Lung (tissue), 12 donors: Measurements from ENCODE around the gene NPBWR2. TPM values are rescaled to one million over a fixed set of nuclear protein-coding genes. Genes with fewer than 3 reads are reported as not detected.
A peak's percentile ranks its signal among the peaks of the same experiment; 100 is the strongest.

Source experiments
- ATAC-seq: fragments of 200-7000 bp; cut with Tn5 transposase; one replicate; pipeline ENCODE4 v1.9.1; 2020; ENCODE audit warnings: moderate number of reproducible peaks; ENCODE audit not compliant: insufficient read depth, low FRiP score
- DNase-seq, 3 donors: peaks; one replicate each; pipeline ENCODE4 v3.0.0-alpha.2; 2013 to 2017
- H3K27ac ChIP-seq, 2 donors: one replicate each; pipeline ENCODE4 v1.5.1; 2013; ENCODE audit warnings: mild to moderate bottlenecking in 2 of 2, moderate library complexity in 2 of 2, control low read depth in 1 of 2, inconsistent platforms in 1 of 2, low read depth in 1 of 2, low read length in 1 of 2
- H3K27me3 ChIP-seq, 3 donors: one replicate each; pipeline ENCODE4 v1.5.1; 2013; ENCODE audit warnings: low read length in 2 of 3; ENCODE audit not compliant: control insufficient read depth in 3 of 3, insufficient read depth in 3 of 3
- H3K36me3 ChIP-seq, 4 donors: one replicate each; pipeline ENCODE4 v1.5.1; 2013; ENCODE audit warnings: low read length in 4 of 4, mild to moderate bottlenecking in 1 of 4, moderate library complexity in 1 of 4; ENCODE audit not compliant: control insufficient read depth in 4 of 4, insufficient read depth in 4 of 4
- H3K4me1 ChIP-seq, 5 donors: one replicate each; pipeline ENCODE4 v1.5.1; 2013; ENCODE audit warnings: low read length in 5 of 5, mild to moderate bottlenecking in 2 of 5, moderate library complexity in 1 of 5; ENCODE audit not compliant: control insufficient read depth in 5 of 5, insufficient read depth in 5 of 5
- H3K4me3 ChIP-seq: one replicate; pipeline ENCODE4 v1.5.1; 2013; ENCODE audit warnings: mild to moderate bottlenecking, control low read depth, moderate library complexity
- H3K9ac ChIP-seq, 2 donors: one replicate each; pipeline ENCODE4 v1.5.1; 2013; ENCODE audit warnings: low read length in 2 of 2, control low read depth in 1 of 2; ENCODE audit not compliant: insufficient read depth in 1 of 2
- H3K9me3 ChIP-seq, 4 donors: one replicate each; pipeline ENCODE4 v1.5.1; 2013; ENCODE audit warnings: low read length in 3 of 4, mild to moderate bottlenecking in 1 of 4, moderate library complexity in 1 of 4; ENCODE audit not compliant: control insufficient read depth in 4 of 4, insufficient read depth in 3 of 4
- CTCF ChIP-seq: IDR thresholded peaks from 2 replicates; pipeline ENCODE4 v1.5.1; 2012; ENCODE audit warnings: mild to moderate bottlenecking; ENCODE audit errors: control extremely low read depth, extremely low read depth
- WGBS, 2 donors: extraction: QIAGEN DNeasy Blood & Tissue Kit; methylation state at CpG; one replicate each; pipeline ENCODE4 v1.1.7; 2013; 5-methylcytosine and 5-hydroxymethylcytosine counted together
- polyA plus RNA-seq, 2 donors: library from polyadenylated mRNA; stranded (reverse); fragments of 200-250 nt; gene quantifications; one replicate each; pipeline ENCODE4 v1.2.1, GENCODE V29; 2013
- total RNA-seq, 2 donors: library from RNA; depleted of rRNA in 1 of 2; stranded (reverse); fragments of >200 nt in 1 of 2; gene quantifications; one replicate each; pipeline ENCODE4 v1.2.1, GENCODE V29; 2014 to 2021
- donor health status: control.
- donor health status: control.
- donor health status: Bipolar disorder and iron deficiency.
- donor health status: healthy.
- donor health status: DM: yes; HTN: yes; CAD: no.

NPBWR2 gene
- total and polyA plus RNA-seq, 4 donors, result not detected

- peaks cover 0 to 43% (median 18%) of the 10 kb centered on the region in 5 donors for H3K4me1 ChIP-seq
- H3K27ac ChIP-seq, result peak overlapping the region; percentile 22 to 59
- no peak for TF ChIP-seq CTCF
- no peak for ATAC-seq
- H3K9ac ChIP-seq, result peak overlapping the region in 1 of 2 donors; percentile 63
- WGBS, 2 donors, result 3 to 12% methylated on average over 4 of the region's 4 CpGs
- H3K36me3 ChIP-seq, result peaks cover 0 to 19% (median 0%) of the 10 kb centered on the region in 4 donors
- peaks cover 0 to 11% (median 0%) of the 10 kb centered on the region in 3 donors for H3K27me3 ChIP-seq
- H3K4me3 ChIP-seq, result peak overlapping the region; percentile 66
- no peaks in the 10 kb centered on the region for H3K9me3 ChIP-seq
- no peak for DNase-seq
Observed at GRCh38 chr20:64078934-64079272, 28.5 kb downstream of the NPBWR2 start.

GRCh38 chr20:64077876-64078551, 29.4 kb downstream of the NPBWR2 start:
- Histone ChIP-seq H3K27me3 (peaks cover 0 to 8% (median 0%) of the 10 kb centered on the region in 3 donors), H3K36me3 (peaks cover 0 to 27% (median 0%) of the 10 kb centered on the region in 4 donors), H3K27ac (peak overlapping the region in 1 of 2 donors; percentile 59), H3K4me3 (peak overlapping the region; percentile 66), H3K4me1 (peaks cover 0 to 36% (median 15%) of the 10 kb centered on the region in 5 donors), H3K9ac (no peak overlapping the region), H3K9me3 (no peaks in the 10 kb centered on the region)
- DNase-seq (no peak), ATAC-seq (no peak)
- WGBS, 2 donors, result 22 to 45% methylated on average over 15 of the region's 15 CpGs
- no peak for TF ChIP-seq CTCF

DNA sequence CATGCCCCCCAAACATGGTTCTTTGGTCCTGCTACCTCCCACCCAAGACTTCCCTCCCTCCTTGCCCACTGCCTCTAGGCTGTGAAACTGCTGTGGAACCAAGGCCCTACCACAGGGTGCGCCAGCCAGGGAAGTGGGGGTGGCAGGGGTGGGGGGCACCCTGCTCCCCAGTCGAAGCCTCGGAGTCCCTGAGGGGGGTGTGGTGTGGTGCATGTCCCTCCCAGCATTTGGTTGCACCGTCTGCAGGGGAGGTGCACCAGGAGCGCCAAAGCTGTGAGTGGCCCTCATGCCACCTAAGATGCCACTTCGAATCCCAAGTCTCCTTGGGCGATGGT, 29.9 kb downstream of the NPBWR2 start:
- ATAC-seq (no peak), DNase-seq (no peak)
- whole genome bisulfite sequencing, 2 donors, result 26 to 55% methylated on average over 6 to 7 of the region's 7 CpGs
- H3K4me3 ChIP-seq, result no peak overlapping the region
- no peak overlapping the region for H3K27ac ChIP-seq
- peaks cover 0 to 33% (median 14%) of the 10 kb centered on the region in 5 donors for H3K4me1 ChIP-seq
- no peaks in the 10 kb centered on the region for H3K9me3 ChIP-seq
- H3K36me3 ChIP-seq, result peaks cover 0 to 31% (median 2%) of the 10 kb centered on the region in 4 donors
- no peak overlapping the region for H3K9ac ChIP-seq
- H3K27me3 ChIP-seq, result peaks cover 0 to 4% (median 0%) of the 10 kb centered on the region in 3 donors
- TF ChIP-seq CTCF, result no peak

DNA sequence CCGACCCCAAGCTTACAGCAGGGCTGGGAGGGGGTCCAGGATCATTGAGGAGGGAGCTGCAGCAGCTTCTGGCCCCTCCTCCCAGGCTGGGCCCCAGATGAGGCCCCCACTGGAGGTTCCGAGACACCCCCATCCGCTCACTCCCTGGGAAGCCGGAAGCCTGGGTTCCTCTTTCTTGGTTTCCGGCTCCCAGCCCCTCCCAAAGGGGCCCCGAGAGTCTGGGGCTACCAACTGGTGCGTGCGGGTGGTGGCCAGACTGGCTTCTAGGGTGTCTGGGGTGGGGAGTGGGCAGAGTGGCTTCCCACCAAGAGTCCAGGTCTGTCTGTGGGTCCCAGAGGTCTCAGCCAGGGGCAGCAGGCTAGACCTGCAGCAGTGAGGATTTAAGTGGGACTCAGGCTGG, 30.3 kb downstream of the NPBWR2 start:
- H3K27ac ChIP-seq, result peak overlapping the region in 1 of 2 donors; percentile 28
- peaks cover 0 to 35% (median 4%) of the 10 kb centered on the region in 4 donors for H3K36me3 ChIP-seq
- DNase-seq, result no peak
- H3K27me3 ChIP-seq, result peaks cover 0 to 2% (median 0%) of the 10 kb centered on the region in 3 donors
- no peaks in the 10 kb centered on the region for H3K9me3 ChIP-seq
- H3K4me1 ChIP-seq, result peaks cover 0 to 29% (median 14%) of the 10 kb centered on the region in 5 donors
- no peak for TF ChIP-seq CTCF
- no peak for ATAC-seq
- H3K4me3 ChIP-seq, result no peak overlapping the region
- no peak overlapping the region for H3K9ac ChIP-seq
- WGBS, 2 donors, result 20 to 71% methylated on average over 8 of the region's 8 CpGs
